Endothelial cell of hepatic sinusoid (primary cell): ENCODE measurements around the gene RANBP1.

Experiments used
- in situ Hi-C: cut with HindIII; loops from 2 replicates; pipeline ENCODE4 v1.10.0; 2017; ENCODE audit warnings: low sequenced_read_pairs

The RANBP1 gene

GRCh38 chr22:20123366-20124082 lies 7.6 kb downstream of the RANBP1 start:
- in situ Hi-C loops, result no loop called here

GRCh38 chr22:20124083-20124787 lies 8.3 kb downstream of the RANBP1 start:
- in situ Hi-C loops, result no loop called here

- in situ Hi-C loops, result no loop called here
Measured at GRCh38 chr22:20125201-20126174, 9.6 kb downstream of the RANBP1 start.

GRCh38 chr22:20126284-20127029 lies 10.6 kb downstream of the RANBP1 start:
- in situ Hi-C loops, result no loop called here

GRCh38 chr22:20127318-20127868 lies 11.5 kb downstream of the RANBP1 start:
- in situ Hi-C loops, result no loop called here

- in situ Hi-C loops, result no loop called here
Measured at GRCh38 chr22:20127869-20128618, 12.1 kb downstream of the RANBP1 start.

GRCh38 chr22:20128619-20128901 lies 12.7 kb downstream of the RANBP1 start:
- in situ Hi-C loops, result no loop called here

GRCh38 chr22:20128902-20129746 lies 13.2 kb downstream of the RANBP1 start:
- in situ Hi-C loops, result no loop called here

GRCh38 chr22:20129747-20130014 lies 13.8 kb downstream of the RANBP1 start:
- in situ Hi-C loops, result no loop called here

GRCh38 chr22:20130319-20130718 lies 14.4 kb downstream of the RANBP1 start:
- in situ Hi-C loops, result no loop called here

- in situ Hi-C loops, result no loop called here
Measured at GRCh38 chr22:20130731-20131596, 15.1 kb downstream of the RANBP1 start.

- in situ Hi-C loops, result no loop called here
Measured at GRCh38 chr22:20131597-20131858, 15.6 kb downstream of the RANBP1 start, which contains the start of gene ZDHHC8. Gene ZDHHC8 (plus strand): TSS chr22:20131804. CDS start chr22:20131948, 144 bp downstream.

- in situ Hi-C loops, result no loop called here
Measured at GRCh38 chr22:20131859-20132685, 16.2 kb downstream of the RANBP1 start.

GRCh38 chr22:20132686-20133246 lies 16.9 kb downstream of the RANBP1 start:
- in situ Hi-C loops, result no loop called here

GRCh38 chr22:20133930-20134549 lies 18.1 kb downstream of the RANBP1 start:
- in situ Hi-C loops, result no loop called here

GRCh38 chr22:20135265-20135664 lies 19.4 kb downstream of the RANBP1 start:
- in situ Hi-C loops, result no loop called here
